Hematopoietic multipotent progenitor cell treated with erythropoietin and hydrocortisone succinate and interleukin-3 and kit ligand, for 6 days (in vitro differentiated cells): Measurements from ENCODE around the gene FBXL19.
A peak's percentile ranks its signal among the peaks of the same experiment; 100 is the strongest.

Experiments
- DNase-seq: peaks from one replicate; pipeline ENCODE4 v3.0.0-alpha.2; 2015

The FBXL19 gene

DNA sequence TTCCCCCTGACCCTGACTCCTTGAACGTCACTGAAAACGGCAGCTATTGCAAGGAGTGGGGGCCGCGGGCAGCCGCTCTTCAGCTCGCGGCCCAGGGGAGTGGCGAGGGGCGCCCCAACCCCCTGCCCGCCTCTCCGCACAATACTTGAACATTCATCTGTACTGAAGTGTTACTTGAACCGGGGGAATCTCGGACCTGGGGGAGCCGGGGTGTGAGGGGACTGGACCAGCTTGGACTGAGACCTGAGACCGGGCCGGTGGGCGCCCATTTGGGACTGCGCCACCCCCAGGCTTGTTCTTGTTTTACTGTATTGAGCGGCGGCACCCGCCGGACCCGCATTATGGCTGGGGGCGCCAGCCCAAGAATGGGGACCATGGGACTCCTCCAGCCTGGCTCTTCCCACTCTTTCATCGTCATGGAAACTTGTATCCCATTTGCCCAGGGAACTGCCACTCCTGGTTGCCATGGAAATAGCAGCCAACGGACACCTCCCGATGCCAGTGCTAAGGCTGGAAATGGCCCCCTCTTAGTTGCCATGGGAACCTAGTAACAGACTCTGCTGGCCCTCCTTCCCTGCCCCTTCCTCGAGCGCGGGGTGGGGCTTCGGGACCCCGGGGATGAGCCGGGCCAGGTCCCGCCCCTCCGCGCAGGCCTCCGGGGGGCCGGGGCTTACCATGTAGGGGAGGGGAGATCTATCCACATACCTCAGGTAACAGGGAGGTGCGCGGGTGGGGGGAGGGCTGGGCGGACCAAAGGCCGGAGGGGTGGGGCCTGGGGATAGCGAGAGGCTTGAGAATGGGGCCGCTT is 24.7 kb downstream of the FBXL19 start:
- peak; percentile 85 for DNase-seq

DNA sequence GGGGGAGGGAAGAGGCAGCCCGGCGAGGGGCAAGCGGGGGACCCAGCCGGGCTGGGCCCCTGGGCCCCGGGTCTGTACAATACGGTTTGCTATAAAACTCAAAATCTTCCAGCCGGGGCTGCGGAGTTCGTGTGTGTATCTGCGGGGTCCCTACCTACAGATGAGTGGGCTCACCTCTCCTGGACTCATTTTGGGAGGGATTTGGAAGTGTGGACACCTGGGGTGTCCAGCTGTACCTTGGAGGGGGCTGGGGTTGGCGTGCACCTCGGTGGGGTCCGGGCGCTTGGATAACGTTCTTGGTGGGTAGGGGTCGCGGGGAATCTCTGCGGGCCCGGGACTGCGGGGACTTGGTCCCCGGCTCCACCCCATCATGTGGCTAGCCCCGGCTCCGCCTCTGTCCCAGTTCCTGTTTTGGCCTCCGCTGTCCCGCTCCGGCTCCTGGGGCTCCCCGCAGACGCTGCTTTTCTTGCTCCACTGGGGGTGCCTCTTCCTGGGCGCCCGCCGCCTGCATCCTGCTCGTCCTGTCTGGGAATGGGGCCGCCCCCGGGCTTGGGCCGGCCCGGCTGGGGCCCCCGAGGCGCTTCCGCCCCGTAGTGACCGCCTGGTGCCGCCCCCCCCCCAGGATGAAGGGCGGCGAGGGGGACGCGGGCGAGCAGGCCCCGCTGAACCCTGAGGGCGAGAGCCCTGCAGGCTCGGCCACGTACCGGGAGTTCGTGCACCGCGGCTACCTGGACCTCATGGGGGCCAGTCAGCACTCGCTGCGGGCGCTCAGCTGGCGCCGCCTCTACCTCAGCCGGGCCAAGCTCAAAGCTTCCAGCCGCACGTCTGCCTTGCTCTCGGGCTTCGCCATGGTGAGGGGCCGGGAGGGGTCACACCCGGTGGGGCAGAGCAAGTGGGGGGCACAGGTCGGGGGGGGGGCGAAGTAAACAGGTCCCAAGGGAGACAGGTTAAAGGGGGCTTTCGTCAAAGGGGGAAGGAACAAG is 25.6 kb downstream of the FBXL19 start, which contains the start of gene ORAI3:
Gene ORAI3, plus strand, starts transcription at position 402 of the 983 bp plus-strand sequence. Its CDS starts 222 bp downstream, at position 624.
- peak; percentile 88 for DNase-seq

DNA sequence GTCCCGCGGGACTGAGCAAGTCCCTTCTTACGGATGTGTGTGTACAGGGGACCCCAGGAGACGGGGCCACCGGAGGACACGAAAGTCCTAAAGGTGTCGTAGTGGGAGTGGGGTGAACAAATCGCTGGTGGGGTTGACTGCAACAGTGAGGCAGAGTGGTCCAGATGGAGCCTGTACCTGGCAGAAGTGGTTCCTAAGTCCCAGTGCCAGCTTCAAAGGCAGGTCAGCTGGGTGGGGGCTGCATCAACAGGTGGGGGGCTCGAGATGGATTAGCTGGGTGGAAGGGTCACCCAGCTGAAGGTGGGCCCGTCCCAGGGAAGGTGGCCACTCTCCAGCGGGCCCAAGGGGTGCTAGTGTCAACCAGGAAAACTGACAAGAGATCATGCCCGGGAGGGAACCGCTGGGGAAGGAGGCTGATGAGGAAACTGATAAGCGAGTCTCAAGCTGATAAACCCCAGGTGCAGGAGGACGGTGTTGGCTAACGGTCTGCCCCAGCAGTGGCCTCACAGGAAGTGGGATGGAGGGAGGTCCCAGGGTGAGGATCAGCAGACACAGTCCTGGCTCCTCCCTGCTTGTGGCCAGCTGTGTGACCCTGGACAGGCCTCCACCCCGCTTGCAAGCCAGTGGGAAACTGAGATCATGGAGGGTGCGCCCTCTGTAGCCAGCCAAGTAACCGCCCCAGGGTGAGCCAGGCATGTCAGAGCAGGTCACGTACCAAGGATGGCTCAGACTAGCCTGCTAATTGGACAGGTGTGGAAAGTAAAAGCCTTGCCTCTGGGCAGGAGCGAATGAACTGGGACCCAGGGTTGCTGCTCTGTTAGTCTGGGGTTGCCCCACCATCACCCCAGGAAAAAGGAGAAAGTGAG is 26.5 kb downstream of the FBXL19 start:
- DNase-seq, result peak; percentile 95

DNA sequence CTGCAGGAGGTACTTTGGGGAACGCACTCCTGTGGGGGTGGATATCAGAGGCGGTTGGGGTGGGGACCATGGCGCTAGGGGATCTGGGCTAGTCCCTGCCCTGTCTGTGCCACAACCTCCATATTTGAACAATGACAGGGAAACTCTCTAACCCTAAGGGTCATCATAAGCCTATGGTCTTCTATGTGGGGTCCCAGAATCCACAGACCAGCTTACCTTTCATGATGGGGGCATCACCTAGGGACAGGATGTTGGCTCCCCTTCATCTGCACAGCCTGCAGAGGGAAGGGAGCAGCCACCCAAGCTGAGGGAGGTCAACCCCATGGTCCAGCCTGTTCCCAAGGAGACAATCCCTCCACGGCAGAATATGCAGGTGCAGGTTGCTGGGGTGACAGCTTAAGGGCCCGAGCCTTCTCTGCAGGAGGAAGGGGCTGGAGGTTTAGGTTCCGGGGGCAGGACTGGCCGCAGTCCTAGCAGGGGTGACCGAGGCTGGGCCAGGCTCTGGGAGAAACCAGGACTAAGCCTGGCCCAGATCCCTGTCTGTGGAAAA is 27.2 kb downstream of the FBXL19 start:
- DNase-seq, result no peak

DNA sequence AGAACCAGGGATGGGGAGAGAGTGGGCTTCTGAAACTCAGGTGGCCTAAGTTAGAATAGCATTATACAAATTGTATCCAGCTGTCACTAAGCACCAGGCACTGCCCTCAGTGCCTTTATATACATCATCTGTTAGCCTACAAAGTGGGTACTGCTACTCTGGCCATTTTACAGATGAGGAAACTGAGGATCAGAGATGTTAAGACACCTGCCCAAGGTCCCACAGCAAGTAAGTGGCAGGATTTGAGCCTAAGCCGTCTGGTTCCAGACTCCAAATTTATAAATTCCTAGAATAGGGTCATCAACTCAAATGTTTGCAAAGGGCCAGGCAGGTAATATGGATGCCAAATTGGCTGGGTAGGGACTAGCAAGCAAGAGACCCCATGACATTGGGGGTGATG is 27.8 kb downstream of the FBXL19 start:
- DNase-seq, result no peak

DNA sequence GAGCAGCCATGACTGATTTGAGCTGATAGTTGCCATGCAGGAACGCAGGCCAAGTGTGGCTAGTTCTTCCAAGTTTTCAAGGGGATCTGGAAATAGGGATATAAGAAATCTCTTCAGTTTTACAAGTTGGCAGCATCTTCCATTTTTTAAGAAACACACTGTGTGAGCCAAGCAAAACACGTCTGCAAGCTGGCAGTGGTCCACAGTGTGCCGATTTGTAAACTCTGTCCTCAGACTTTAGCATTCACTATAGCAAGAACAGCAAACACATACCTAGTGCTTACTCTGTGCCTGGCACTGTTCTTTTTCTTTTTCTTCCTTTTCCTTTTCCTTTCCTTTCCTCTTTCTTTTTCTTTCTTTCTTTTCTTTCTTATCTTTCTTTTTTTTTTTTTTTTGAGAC is 28.4 kb downstream of the FBXL19 start:
- no peak for DNase-seq

DNA sequence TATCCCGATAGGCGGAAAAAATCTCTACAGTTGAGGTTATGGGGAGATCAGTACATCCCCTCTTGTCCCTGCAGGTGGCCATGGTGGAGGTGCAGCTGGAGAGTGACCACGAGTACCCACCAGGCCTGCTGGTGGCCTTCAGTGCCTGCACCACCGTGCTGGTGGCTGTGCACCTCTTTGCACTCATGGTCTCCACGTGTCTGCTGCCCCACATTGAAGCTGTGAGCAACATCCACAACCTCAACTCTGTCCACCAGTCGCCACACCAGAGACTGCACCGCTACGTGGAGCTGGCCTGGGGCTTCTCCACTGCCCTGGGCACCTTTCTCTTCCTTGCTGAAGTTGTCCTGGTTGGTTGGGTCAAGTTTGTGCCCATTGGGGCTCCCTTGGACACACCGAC is 29.7 kb downstream of the FBXL19 start:
- no peak for DNase-seq

DNA sequence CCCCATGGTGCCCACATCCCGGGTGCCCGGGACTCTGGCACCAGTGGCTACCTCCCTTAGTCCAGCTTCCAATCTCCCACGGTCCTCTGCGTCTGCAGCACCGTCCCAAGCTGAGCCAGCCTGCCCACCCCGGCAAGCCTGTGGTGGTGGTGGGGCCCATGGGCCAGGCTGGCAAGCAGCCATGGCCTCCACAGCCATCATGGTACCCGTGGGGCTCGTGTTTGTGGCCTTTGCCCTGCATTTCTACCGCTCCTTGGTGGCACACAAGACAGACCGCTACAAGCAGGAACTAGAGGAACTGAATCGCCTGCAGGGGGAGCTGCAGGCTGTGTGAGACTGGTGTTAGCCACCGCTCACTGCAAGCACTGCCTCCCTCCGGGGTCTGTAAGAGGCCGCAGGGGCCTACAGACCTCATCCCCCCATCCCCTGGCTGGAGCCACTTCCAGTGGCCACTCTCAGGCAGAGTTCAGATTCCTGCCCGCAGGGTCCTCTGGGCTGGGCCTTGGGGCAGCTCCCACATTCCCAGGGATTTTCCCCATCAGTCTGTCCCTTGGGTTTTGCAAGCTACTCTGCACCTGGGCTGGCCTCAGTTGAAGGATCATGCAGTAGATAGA is 30.2 kb downstream of the FBXL19 start:
- DNase-seq, result peak; percentile 94

DNA sequence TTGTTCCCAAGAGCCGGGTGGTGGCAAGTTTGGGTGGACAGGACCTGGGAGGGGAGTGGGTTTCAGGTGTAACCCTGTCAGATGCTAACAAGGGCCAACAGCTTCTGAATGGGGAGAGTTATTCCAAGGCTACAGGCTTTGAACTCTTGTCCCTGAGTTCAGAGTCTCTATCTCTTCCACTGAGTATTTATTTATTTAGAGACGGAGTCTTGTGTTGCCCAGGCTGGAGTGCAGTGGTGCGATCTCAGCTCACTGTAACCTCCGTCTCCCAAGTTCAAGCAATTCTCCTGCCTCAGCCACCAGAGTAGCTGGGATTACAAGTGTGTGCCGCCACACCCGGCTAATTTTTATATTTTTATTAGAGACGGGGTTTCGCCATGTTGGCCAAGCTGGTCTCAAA is 31.6 kb downstream of the FBXL19 start:
- no peak for DNase-seq

DNA sequence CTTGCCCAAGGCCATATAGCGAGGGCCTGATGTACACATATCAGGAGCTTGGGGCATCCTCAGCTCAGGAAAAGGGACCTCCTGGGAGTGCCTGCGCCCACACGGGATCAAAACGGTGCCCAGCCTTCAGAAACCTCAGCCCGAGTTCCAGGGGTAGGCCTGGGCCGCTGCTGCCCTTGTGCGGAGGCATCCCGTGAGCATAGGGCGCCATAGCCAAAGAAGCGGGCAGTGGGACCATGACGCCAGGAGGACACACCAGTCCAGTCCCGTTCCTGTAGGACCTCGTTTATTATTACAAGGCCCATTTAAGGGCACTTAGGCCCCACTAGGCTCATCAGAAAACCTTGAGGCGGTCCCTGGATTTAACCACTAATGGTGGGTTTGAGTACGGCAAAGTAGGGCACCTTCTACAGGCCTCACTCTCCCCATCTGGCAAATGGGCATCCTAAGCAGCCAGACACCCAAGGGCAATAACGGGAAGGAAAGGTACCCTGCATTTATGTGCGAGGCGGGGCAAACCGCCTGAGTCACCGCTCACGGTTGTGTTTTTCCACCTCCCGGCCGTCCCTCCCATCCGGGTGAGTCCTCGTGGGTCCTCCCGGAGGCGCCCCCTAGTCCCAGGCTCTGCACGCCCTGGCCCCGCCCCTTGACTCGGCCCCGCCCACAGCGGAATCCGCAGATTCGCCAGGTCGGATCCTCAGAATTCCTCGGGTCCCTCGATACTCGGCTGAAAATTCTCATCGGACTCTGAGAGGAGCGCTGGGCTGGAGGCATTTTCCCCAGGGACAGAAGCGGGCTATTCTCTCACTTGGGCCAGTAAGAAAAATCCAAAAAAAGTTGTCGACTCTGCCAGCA is 33.5 kb downstream of the FBXL19 start:
- peak; percentile 91 for DNase-seq

DNA sequence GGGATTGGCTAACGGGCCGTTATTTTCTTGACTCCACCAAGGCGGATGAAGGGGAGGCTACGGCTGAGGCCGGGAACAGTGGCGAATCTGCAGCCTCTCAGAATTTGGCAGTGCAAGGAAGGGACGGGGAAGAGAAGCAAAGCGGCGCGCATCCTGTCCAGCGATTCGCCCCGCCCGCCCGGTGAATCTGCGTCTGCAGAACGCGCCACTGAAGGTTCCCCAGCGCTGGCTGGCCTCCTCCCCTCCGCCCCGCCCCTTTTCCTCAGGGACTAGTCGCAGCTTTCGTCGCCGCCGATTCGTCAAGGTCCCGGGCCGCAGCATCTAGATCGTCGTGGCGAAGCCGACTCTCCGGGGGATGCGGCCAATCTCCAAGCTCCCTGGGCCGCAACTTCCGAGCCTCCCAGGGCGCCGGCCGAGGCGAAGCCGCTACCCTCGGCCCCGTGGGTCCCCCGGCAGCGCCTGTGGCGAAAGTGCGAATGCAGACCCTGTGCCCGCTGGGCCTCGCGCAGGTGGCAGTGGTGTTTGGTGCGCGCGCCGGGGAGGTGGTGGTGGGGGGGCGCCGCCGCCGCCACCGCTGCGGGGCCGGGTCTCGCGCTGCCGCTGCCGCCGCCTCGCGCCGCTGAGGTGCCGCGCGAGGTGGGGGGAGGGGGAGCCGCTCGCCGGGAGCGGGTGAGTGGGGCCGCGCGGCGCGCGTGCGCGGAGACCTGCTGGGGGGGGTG is 34.2 kb downstream of the FBXL19 start, which contains the start of gene SETD1A:
Gene SETD1A, plus strand, starts transcription at position 299 of the 719 bp plus-strand sequence. CDS start 978 bp downstream, outside the sequence.
- peak; percentile 99 for DNase-seq

DNA sequence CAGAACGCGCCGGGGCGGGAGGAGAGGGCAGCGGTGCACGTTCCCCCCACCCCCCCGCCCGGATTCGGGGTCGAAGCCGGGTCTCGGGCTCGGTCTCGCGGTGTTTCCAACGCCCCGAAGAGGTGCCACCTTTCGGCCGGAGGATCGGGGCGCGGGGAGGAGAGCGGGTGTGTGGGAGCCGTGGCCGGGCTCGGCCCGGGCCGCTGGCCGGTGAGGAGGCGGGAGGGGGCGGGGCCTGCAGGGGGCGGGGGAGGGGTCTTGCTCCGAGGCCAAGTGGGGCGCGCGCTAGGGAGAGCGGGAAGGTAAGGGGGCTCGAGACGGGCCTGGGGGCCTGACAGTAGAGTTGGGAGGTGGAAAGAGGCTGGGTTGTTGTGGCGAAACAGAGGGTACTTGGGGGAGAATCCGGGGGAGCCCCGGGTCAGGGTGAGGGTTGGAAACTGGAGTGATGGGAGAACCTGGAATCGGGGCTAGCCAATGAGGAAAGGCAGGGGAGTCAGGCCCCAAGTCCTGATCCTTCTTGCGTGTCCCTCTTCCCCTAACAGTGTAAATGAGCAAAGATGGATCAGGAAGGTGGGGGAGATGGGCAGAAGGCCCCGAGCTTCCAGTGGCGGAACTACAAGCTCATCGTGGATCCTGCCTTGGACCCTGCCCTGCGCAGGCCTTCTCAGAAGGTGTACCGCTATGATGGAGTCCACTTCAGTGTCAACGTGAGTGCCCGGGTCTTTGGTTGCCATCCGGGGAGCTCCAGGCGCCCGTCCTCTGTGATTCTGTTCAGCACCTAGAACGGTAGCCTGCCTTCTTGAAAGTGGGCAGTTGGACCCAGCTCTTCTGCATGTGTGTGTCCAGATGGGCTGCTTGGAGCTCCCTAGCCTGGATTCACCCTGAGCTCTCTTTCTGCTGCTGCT is 35.1 kb downstream of the FBXL19 start:
- peak; percentile 67 for DNase-seq

DNA sequence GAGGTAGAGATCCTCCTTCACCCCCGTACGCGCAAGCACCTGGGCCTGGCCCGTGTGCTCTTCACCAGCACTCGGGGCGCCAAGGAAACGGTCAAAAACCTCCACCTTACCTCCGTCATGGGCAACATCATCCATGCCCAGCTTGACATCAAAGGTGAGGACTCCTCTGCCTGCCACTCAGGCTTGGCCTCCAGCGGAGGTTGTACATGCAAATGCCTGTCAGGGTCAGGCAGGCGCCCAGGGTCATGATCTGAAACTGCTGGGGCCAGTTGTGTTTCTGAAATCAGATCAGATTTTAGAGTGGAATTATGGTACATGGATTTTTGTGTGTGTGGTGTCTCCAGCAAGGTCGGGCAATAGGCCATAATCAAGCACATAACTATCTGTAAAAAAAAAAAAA is 38.0 kb downstream of the FBXL19 start:
- DNase-seq, result no peak

DNA sequence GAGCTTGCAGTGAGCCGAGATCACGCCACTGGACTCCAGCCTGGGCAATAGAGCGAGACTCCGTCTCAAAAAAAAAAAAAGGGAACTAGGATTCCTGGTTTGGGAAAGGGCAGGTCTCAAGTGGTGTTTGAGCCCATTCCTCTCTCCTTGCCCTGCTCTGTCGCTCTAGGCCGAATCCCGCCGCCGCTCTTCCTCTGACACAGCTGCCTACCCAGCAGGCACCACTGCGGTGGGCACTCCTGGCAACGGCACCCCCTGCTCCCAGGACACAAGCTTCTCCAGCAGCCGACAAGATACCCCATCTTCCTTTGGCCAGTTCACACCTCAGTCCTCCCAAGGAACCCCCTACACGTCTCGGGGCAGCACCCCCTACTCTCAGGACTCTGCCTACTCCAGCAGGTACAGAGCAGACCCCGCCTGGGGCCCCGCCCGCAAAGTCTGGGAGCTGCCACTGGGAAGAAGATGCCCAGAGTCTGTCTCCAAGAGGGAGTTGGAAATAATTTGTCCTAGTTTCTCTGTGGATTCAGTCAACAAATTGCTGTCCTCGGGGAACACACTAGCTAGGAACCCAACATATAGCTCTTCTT is 40.6 kb downstream of the FBXL19 start:
- DNase-seq, result no peak

DNA sequence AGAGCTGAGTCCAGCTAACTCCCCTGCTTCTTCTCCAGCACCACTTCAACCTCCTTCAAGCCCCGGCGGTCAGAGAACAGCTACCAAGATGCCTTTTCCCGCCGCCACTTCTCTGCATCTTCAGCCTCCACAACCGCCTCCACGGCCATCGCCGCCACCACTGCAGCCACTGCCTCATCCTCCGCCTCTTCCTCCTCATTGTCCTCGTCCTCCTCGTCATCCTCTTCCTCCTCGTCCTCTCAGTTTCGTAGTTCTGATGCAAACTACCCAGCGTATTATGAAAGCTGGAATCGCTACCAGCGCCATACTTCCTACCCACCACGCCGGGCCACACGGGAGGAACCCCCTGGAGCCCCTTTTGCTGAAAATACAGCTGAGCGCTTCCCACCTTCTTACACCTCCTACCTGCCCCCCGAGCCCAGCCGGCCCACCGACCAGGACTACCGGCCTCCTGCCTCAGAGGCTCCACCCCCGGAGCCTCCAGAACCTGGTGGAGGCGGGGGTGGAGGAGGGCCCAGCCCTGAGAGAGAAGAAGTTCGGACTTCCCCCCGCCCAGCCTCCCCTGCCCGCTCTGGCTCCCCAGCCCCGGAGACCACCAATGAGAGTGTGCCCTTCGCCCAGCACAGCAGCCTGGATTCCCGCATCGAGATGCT is 41.3 kb downstream of the FBXL19 start:
- DNase-seq, result no peak

DNA sequence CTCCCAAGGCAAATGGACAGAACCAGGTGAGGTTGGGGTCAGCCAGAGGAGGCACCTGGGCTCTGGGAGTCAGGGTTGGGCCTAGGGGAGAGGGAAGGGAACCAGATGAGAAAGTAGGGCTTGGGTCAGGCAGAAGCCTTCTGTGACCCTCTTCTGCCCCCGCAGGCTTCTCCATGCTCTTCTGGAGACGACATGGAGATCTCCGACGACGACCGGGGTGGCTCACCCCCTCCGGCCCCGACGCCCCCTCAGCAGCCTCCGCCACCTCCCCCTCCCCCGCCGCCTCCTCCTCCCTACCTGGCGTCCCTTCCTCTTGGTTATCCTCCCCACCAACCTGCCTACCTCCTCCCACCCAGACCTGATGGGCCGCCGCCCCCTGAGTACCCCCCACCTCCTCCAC is 42.1 kb downstream of the FBXL19 start:
- no peak for DNase-seq

DNA sequence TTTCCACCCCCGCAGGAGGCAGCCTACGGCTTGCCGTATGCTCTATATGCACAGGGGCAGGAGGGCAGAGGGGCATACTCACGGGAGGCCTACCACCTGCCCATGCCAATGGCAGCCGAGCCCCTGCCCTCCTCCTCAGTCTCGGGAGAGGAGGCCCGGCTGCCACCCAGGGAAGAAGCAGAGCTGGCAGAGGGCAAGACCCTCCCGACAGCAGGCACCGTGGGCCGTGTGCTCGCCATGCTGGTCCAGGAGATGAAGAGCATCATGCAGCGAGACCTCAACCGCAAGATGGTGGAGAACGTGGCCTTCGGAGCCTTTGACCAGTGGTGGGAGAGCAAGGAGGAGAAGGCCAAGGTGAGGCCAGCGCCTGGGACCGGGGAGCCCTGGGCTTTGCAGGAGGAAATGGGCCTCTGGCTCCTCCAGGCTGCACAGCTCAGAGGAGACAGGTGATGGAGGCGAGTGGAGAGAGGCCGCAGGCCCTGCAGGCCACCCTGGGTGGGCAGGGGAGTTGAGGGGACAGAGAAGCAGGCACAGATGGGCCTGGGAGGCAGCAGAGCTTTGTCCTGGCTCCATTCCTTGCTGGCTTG is 42.8 kb downstream of the FBXL19 start:
- DNase-seq, result no peak

DNA sequence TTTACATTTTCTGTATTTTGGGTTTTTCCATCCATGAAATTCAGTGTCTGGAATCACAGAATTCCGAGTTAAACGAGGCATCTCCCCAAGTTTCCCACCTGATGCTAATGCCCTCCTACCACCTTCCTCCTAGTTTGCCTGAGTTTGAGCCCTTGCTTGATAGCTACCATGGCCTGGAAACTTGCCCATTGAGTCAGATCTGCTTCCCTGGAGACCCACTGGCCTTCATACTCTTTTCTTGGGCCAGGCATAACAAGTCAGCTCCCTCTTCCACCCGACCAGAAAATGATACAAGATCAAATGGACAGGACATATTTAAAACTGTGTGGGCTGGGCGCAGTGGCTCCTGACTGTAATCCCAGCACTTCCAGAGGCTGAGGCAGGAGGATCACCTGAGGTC is 44.4 kb downstream of the FBXL19 start:
- no peak for DNase-seq
